LNCaP clone FGC (cell line): ENCODE results near the gene SAMD14.

Source experiments
- DNase-seq: peaks from one replicate; pipeline ENCODE4 v3.0.0-alpha.2; 2011; ENCODE audit warnings: low read depth
- H3K4me3 ChIP-seq: 2 replicates; pipeline ENCODE4 v1.5.1; 2011; ENCODE audit warnings: mild to moderate bottlenecking, low read depth, low read length, control low read depth
- CTCF ChIP-seq: IDR thresholded peaks from 2 replicates; pipeline ENCODE4 v1.5.1; 2012; ENCODE audit warnings: mild to moderate bottlenecking; ENCODE audit not compliant: control insufficient read depth, insufficient read depth; ENCODE audit errors: extremely low read depth

SAMD14 gene

GRCh38 chr17:50109207-50109606 is 20.8 kb downstream of the SAMD14 start:
- DNase-seq = no peak
- no peak for TF ChIP-seq CTCF
- no peak overlapping the region for H3K4me3 ChIP-seq

GRCh38 chr17:50108556-50108955 is 21.4 kb downstream of the SAMD14 start:
- TF ChIP-seq CTCF = no peak
- H3K4me3 ChIP-seq = no peak overlapping the region

GRCh38 chr17:50107790-50108414 is 22.1 kb downstream of the SAMD14 start:
- DNase-seq = no peak
- H3K4me3 ChIP-seq = no peak overlapping the region
- TF ChIP-seq CTCF = no peak

More at GRCh38 chr17:50108556-50108955, 21.4 kb downstream of the SAMD14 start:
- DNase-seq = no peak

DNA sequence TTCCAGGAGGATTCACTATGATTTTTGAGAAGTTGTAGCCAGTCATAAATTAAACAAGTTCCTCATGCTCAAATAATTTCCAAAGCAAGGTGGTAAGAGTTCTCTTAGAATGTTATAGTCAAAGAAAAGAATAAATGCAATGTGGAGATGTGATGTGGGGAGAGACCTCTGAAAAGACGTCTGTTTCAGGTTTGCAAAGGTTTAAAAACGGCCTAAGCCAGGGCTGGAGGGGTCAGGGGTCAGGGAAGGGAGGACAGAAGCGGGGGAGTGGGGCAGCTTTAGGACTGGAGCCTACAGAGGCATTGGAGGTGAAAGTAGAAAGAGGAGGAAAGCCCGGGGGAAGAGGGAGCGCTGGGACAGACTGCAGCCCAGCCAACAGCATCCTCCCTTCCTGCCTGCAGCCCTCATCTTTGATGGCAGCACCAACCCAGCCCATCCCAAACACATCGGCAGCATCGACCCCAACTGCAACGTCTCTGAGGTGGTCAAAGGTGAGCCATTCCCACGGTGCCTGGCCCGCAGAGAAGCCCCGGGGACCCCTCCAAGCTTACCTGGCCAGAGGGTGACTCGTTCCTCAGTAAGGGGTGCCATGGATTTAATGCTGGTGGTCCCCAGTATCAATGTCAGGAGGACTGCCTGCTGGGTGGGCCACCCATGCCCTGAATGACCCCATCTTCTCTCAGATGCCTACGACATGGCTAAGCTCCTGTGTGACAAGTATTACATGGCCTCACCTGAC is 23.4 kb downstream of the SAMD14 start:
- no peak for DNase-seq
- TF ChIP-seq CTCF = no peak
- no peak overlapping the region for H3K4me3 ChIP-seq

- no peak for DNase-seq
- no peak overlapping the region for H3K4me3 ChIP-seq
- no peak for TF ChIP-seq CTCF
These were observed 24.1 kb downstream of the SAMD14 start for GRCh38 chr17:50105811-50106210.

- DNase-seq = no peak
- H3K4me3 ChIP-seq = no peak overlapping the region
- TF ChIP-seq CTCF = no peak
These were observed 26.0 kb downstream of the SAMD14 start for GRCh38 chr17:50103941-50104340.
